HEK293 (cell line): Measurements from ENCODE around the gene RAB6A.
A peak's percentile ranks its signal among the peaks of the same experiment; 100 is the strongest.

ENCODE experiments used
- FEZF1 ChIP-seq: fragments of 450-650 bp; formaldehyde crosslinking; IDR thresholded peaks from 2 replicates; pipeline ENCODE4 v1.5.1; 2016; ENCODE audit warnings: missing biosample characterization, missing genetic modification characterization
- GLIS1 ChIP-seq: fragments of 450-650 bp; formaldehyde crosslinking; IDR thresholded peaks from 2 replicates; pipeline ENCODE4 v1.5.1; 2016; ENCODE audit warnings: missing biosample characterization, missing genetic modification characterization
- GLIS2 ChIP-seq: fragments of 450-650 bp; formaldehyde crosslinking; IDR thresholded peaks from 2 replicates; pipeline ENCODE4 v1.5.1; 2016; ENCODE audit warnings: missing biosample characterization, missing genetic modification characterization
- HOXC10 ChIP-seq: sonication (generic); formaldehyde crosslinking; IDR thresholded peaks from 2 replicates; pipeline ENCODE4 v1.8.1; 2023; ENCODE audit warnings: mild to moderate bottlenecking, missing genetic modification reagents
- PBX3 ChIP-seq: sonication (generic); formaldehyde crosslinking; IDR thresholded peaks from 2 replicates; pipeline ENCODE4 v1.8.1; 2022; ENCODE audit warnings: mild to moderate bottlenecking, moderate library complexity, missing genetic modification reagents
- PRDM10 ChIP-seq: fragments of 450-650 bp; formaldehyde crosslinking; IDR thresholded peaks from 2 replicates; pipeline ENCODE4 v1.5.1; 2016; ENCODE audit warnings: missing biosample characterization, missing genetic modification characterization
- PRDM6 ChIP-seq: fragments of 450-650 bp; formaldehyde crosslinking; IDR thresholded peaks from 2 replicates; pipeline ENCODE4 v1.5.1; 2017; ENCODE audit warnings: missing biosample characterization, missing genetic modification characterization
- REPIN1 ChIP-seq: fragments of 450-650 bp; formaldehyde crosslinking; IDR thresholded peaks from 2 replicates; pipeline ENCODE4 v1.5.1; 2017; ENCODE audit warnings: missing biosample characterization, missing genetic modification characterization, low read depth
- ZBTB20 ChIP-seq: fragments of 450-650 bp; formaldehyde crosslinking; IDR thresholded peaks from 2 replicates; pipeline ENCODE4 v1.5.1; 2016; ENCODE audit warnings: missing biosample characterization, missing genetic modification characterization
- ZBTB48 ChIP-seq: fragments of 450-650 bp; formaldehyde crosslinking; IDR thresholded peaks from 2 replicates; pipeline ENCODE4 v1.5.1; 2016; ENCODE audit warnings: missing biosample characterization, missing genetic modification characterization
- ZBTB6 ChIP-seq: fragments of 450-650 bp; formaldehyde crosslinking; IDR thresholded peaks from 2 replicates; pipeline ENCODE4 v1.5.1; 2017; ENCODE audit warnings: missing biosample characterization, missing genetic modification characterization
- ZBTB7A ChIP-seq: fragments of 450-650 bp; formaldehyde crosslinking; IDR thresholded peaks from 2 replicates; pipeline ENCODE4 v1.5.1; 2016; ENCODE audit warnings: low read depth, missing biosample characterization, missing genetic modification characterization
- ZFP3 ChIP-seq: fragments of 450-650 bp; formaldehyde crosslinking; IDR thresholded peaks from 2 replicates; pipeline ENCODE4 v1.5.1; 2016; ENCODE audit warnings: low read depth, missing biosample characterization, missing genetic modification characterization
- ZNF2 ChIP-seq: fragments of 450-650 bp; formaldehyde crosslinking; IDR thresholded peaks from 2 replicates; pipeline ENCODE4 v1.5.1; 2016; ENCODE audit warnings: missing biosample characterization, missing genetic modification characterization
- ZNF23 ChIP-seq: fragments of 450-650 bp; formaldehyde crosslinking; IDR thresholded peaks from 2 replicates; pipeline ENCODE4 v1.5.1; 2016; ENCODE audit warnings: missing biosample characterization, missing genetic modification characterization, borderline replicate concordance
- ZNF274 ChIP-seq, 2 experiments: fragments of 200-500 bp in 1 of 2; fragments of 450-650 bp in 1 of 2; sonication (Bioruptor generic) in 1 of 2; formaldehyde crosslinking in 1 of 2; IDR thresholded peaks; 2 replicates each; pipeline versions ENCODE4 v1.5.1 to v1.6.1; 2014 to 2016; ENCODE audit warnings: borderline replicate concordance in 1 of 2, inconsistent platforms in 1 of 2, low read length in 1 of 2, missing biosample characterization in 1 of 2, missing genetic modification characterization in 1 of 2
- ZNF394 ChIP-seq: fragments of 450-650 bp; formaldehyde crosslinking; IDR thresholded peaks from 2 replicates; pipeline ENCODE4 v1.5.1; 2016; ENCODE audit warnings: missing biosample characterization, missing genetic modification characterization, mild to moderate bottlenecking, moderate library complexity, borderline replicate concordance
- ZNF501 ChIP-seq: fragments of 450-650 bp; formaldehyde crosslinking; IDR thresholded peaks from 2 replicates; pipeline ENCODE4 v1.5.1; 2016; ENCODE audit warnings: missing biosample characterization, missing genetic modification characterization
- ZNF560 ChIP-seq: fragments of 450-650 bp; formaldehyde crosslinking; IDR thresholded peaks from 2 replicates; pipeline ENCODE4 v1.5.1; 2017; ENCODE audit warnings: missing biosample characterization, missing genetic modification characterization, borderline replicate concordance
- ZNF585B ChIP-seq: fragments of 450-650 bp; formaldehyde crosslinking; IDR thresholded peaks from 2 replicates; pipeline ENCODE4 v1.5.1; 2016; ENCODE audit warnings: missing biosample characterization, missing genetic modification characterization
- ZNF610 ChIP-seq: fragments of 450-650 bp; formaldehyde crosslinking; IDR thresholded peaks from 2 replicates; pipeline ENCODE4 v1.5.1; 2016; ENCODE audit warnings: missing biosample characterization, missing genetic modification characterization, borderline replicate concordance
- ZNF776 ChIP-seq: fragments of 450-650 bp; formaldehyde crosslinking; IDR thresholded peaks from 2 replicates; pipeline ENCODE4 v1.5.0; 2017; ENCODE audit warnings: missing biosample characterization, missing genetic modification characterization, borderline replicate concordance
- TF ChIP-seq, protein P1 (sequence below): fragments of 450-650 bp; formaldehyde crosslinking; IDR thresholded peaks from 2 replicates; pipeline ENCODE4 v1.5.1; 2016; ENCODE audit warnings: missing biosample characterization, missing genetic modification characterization
- TF ChIP-seq, protein P2 (sequence below): fragments of 450-650 bp; formaldehyde crosslinking; IDR thresholded peaks from 2 replicates; pipeline ENCODE4 v1.5.1; 2016; ENCODE audit warnings: missing biosample characterization, missing genetic modification characterization
- TF ChIP-seq, protein P3 (sequence below): fragments of 450-650 bp; formaldehyde crosslinking; IDR thresholded peaks from 2 replicates; pipeline ENCODE4 v1.5.1; 2016; ENCODE audit warnings: missing biosample characterization, missing genetic modification characterization, low read depth
- TF ChIP-seq, protein P4 (sequence below): fragments of 450-650 bp; formaldehyde crosslinking; IDR thresholded peaks from 2 replicates; pipeline ENCODE4 v1.5.1; 2016; ENCODE audit warnings: missing biosample characterization, missing genetic modification characterization
- TF ChIP-seq, protein P5 (sequence below): fragments of 450-650 bp; formaldehyde crosslinking; IDR thresholded peaks from 2 replicates; pipeline ENCODE4 v1.5.1; 2016; ENCODE audit warnings: missing biosample characterization, missing genetic modification characterization

The RAB6A gene

GRCh38 chr11:73760135-73760678 lies 667 bp downstream of the RAB6A start (continued):
- TF ChIP-seq, protein P1, sequence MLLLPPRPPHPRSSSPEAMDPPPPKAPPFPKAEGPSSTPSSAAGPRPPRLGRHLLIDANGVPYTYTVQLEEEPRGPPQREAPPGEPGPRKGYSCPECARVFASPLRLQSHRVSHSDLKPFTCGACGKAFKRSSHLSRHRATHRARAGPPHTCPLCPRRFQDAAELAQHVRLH (tag by site-specific recombination) = no peak
- TF ChIP-seq GLIS1 (tag by site-specific recombination) (peak; percentile 82), ZNF394 (tag by site-specific recombination) (no peak), FEZF1 (tag by site-specific recombination) (peak; percentile 60), PRDM6 (tag by site-specific recombination) (no peak), GLIS2 (tag by site-specific recombination) (0 out of 2 replicates have a peak, but pooled peaks have one; percentile 28), ZNF23 (no peak), HOXC10 (CRISPR knock-in tag) (no peak), ZBTB20 (tag by site-specific recombination) (peak; percentile 99), ZNF560 (tag by site-specific recombination) (no peak), ZNF776 (tag by site-specific recombination) (no peak), ZNF501 (tag by site-specific recombination) (no peak), ZNF274 (IDR thresholded peaks at IDR 0.05; ENCODE audit: low read length) (no peak), ZNF274 (tag by site-specific recombination; IDR thresholded peaks at IDR 0.05; ENCODE audit: borderline replicate concordance) (no peak), PRDM10 (tag by site-specific recombination) (peak; percentile 71), PBX3 (CRISPR knock-in tag) (no peak), ZBTB48 (tag by site-specific recombination) (no peak), ZBTB7A (tag by site-specific recombination) (no peak), ZNF610 (tag by site-specific recombination) (no peak), REPIN1 (tag by site-specific recombination) (no peak), ZFP3 (tag by site-specific recombination) (no peak), ZBTB6 (tag by site-specific recombination) (no peak), ZNF2 (tag by site-specific recombination) (no peak), ZNF585B (tag by site-specific recombination) (no peak)
- TF ChIP-seq, protein P2, sequence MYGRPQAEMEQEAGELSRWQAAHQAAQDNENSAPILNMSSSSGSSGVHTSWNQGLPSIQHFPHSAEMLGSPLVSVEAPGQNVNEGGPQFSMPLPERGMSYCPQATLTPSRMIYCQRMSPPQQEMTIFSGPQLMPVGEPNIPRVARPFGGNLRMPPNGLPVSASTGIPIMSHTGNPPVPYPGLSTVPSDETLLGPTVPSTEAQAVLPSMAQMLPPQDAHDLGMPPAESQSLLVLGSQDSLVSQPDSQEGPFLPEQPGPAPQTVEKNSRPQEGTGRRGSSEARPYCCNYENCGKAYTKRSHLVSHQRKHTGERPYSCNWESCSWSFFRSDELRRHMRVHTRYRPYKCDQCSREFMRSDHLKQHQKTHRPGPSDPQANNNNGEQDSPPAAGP (tag by site-specific recombination) = peak; percentile 54; the same call in 1 of the 2 replicates
- TF ChIP-seq, protein P3, sequence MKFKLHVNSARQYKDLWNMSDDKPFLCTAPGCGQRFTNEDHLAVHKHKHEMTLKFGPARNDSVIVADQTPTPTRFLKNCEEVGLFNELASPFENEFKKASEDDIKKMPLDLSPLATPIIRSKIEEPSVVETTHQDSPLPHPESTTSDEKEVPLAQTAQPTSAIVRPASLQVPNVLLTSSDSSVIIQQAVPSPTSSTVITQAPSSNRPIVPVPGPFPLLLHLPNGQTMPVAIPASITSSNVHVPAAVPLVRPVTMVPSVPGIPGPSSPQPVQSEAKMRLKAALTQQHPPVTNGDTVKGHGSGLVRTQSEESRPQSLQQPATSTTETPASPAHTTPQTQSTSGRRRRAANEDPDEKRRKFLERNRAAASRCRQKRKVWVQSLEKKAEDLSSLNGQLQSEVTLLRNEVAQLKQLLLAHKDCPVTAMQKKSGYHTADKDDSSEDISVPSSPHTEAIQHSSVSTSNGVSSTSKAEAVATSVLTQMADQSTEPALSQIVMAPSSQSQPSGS (tag by site-specific recombination) = no peak
- TF ChIP-seq, protein P4, sequence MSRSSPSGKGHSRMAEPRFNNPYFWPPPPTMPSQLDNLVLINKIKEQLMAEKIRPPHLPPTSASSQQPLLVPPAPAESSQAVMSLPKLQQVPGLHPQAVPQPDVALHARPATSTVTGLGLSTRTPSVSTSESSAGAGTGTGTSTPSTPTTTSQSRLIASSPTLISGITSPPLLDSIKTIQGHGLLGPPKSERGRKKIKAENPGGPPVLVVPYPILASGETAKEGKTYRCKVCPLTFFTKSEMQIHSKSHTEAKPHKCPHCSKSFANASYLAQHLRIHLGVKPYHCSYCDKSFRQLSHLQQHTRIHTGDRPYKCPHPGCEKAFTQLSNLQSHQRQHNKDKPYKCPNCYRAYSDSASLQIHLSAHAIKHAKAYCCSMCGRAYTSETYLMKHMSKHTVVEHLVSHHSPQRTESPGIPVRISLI (tag by site-specific recombination) = no peak
- TF ChIP-seq, protein P5, sequence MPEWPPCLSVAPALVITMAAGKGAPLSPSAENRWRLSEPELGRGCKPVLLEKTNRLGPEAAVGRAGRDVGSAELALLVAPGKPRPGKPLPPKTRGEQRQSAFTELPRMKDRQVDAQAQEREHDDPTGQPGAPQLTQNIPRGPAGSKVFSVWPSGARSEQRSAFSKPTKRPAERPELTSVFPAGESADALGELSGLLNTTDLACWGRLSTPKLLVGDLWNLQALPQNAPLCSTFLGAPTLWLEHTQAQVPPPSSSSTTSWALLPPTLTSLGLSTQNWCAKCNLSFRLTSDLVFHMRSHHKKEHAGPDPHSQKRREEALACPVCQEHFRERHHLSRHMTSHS (tag by site-specific recombination) = no peak
